Lower leg skin (tissue), 3 donors: ENCODE measurements around the gene DNAJC17.

ENCODE experiments used
- POLR2A ChIP-seq, 2 donors: fragments of 450-650 bp; IDR thresholded peaks; one replicate each; pipeline ENCODE4 v1.6.1; 2016 to 2017; ENCODE audit warnings: antibody characterized with exemption in 2 of 2, mild to moderate bottlenecking in 1 of 2, moderate library complexity in 1 of 2
- TF ChIP-seq, protein P1 (sequence below), 3 donors: fragments of 450-650 bp; IDR thresholded peaks; one replicate each; pipeline ENCODE4 v1.5.1; 2016; ENCODE audit warnings: antibody characterized with exemption in 3 of 3, mild to moderate bottlenecking in 3 of 3, moderate library complexity in 2 of 3

- TF ChIP-seq, protein P1, sequence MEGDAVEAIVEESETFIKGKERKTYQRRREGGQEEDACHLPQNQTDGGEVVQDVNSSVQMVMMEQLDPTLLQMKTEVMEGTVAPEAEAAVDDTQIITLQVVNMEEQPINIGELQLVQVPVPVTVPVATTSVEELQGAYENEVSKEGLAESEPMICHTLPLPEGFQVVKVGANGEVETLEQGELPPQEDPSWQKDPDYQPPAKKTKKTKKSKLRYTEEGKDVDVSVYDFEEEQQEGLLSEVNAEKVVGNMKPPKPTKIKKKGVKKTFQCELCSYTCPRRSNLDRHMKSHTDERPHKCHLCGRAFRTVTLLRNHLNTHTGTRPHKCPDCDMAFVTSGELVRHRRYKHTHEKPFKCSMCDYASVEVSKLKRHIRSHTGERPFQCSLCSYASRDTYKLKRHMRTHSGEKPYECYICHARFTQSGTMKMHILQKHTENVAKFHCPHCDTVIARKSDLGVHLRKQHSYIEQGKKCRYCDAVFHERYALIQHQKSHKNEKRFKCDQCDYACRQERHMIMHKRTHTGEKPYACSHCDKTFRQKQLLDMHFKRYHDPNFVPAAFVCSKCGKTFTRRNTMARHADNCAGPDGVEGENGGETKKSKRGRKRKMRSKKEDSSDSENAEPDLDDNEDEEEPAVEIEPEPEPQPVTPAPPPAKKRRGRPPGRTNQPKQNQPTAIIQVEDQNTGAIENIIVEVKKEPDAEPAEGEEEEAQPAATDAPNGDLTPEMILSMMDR (IDR thresholded peaks at IDR 0.05) = no peak
- no peak for TF ChIP-seq POLR2A (IDR thresholded peaks at IDR 0.05)
Observed at GRCh38 chr15:40829115-40829514, 21.8 kb upstream of the DNAJC17 start.
